Fibroblast of lung (primary cell): Measurements from ENCODE around the gene DIAPH3.

Experiments
- EZH2 ChIP-seq: IDR thresholded peaks from 2 replicates; pipeline ENCODE4 v1.5.1; 2012; ENCODE audit warnings: low read length, control low read depth, mild to moderate bottlenecking; ENCODE audit errors: missing control alignments
- TF ChIP-seq, protein P1 (sequence below), 2 donors: IDR thresholded peaks in 1 of 2; conservative IDR thresholded peaks in 1 of 2; 1 replicate in 1 of 2; 2 replicates in 1 of 2; pipeline ENCODE4 v1.5.1; 2011 to 2012; ENCODE audit warnings: low read length in 2 of 2, control low read depth in 1 of 2, inconsistent platforms in 1 of 2, low read depth in 1 of 2, mild to moderate bottlenecking in 1 of 2

- TF ChIP-seq, protein P1, sequence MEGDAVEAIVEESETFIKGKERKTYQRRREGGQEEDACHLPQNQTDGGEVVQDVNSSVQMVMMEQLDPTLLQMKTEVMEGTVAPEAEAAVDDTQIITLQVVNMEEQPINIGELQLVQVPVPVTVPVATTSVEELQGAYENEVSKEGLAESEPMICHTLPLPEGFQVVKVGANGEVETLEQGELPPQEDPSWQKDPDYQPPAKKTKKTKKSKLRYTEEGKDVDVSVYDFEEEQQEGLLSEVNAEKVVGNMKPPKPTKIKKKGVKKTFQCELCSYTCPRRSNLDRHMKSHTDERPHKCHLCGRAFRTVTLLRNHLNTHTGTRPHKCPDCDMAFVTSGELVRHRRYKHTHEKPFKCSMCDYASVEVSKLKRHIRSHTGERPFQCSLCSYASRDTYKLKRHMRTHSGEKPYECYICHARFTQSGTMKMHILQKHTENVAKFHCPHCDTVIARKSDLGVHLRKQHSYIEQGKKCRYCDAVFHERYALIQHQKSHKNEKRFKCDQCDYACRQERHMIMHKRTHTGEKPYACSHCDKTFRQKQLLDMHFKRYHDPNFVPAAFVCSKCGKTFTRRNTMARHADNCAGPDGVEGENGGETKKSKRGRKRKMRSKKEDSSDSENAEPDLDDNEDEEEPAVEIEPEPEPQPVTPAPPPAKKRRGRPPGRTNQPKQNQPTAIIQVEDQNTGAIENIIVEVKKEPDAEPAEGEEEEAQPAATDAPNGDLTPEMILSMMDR (conservative IDR thresholded peaks at IDR 0.05 in 1 of 2, IDR thresholded peaks at IDR 0.05 in 1 of 2; ENCODE audit: low read depth in 1 of 2, low read length in 2 of 2), result no peak
- no peak for TF ChIP-seq EZH2
Measured at GRCh38 chr13:59883885-59884284, 279.8 kb downstream of the DIAPH3 start.
